ENCODE measurements around the gene XYLT1. TPM values are rescaled to one million over a fixed set of nuclear protein-coding genes. Genes with fewer than 3 reads are reported as not detected.
A peak's percentile ranks its signal among the peaks of the same experiment; 100 is the strongest.

The XYLT1 gene
- total RNA-seq, 1 experiment from 2014 or later, result 14.5 TPM

GRCh38 chr16:17391715-17392114, 79.0 kb downstream of the XYLT1 start:
- Histone ChIP-seq H2BK5ac (ENCODE audit: insufficient read length, low read length) (no peak overlapping the region), H3T11ph (ENCODE audit: low read length) (no peak overlapping the region), H2BK20ac (ENCODE audit: low read depth, low read length, poor library complexity, severe bottlenecking) (no peak overlapping the region), H4K91ac (ENCODE audit: insufficient read length, low read depth, low read length) (no peak overlapping the region), H3K27me3 (ENCODE audit: insufficient read depth, low read length) (no peaks in the 10 kb centered on the region), H3K9me3 (ENCODE audit: control insufficient read depth, low read depth, low read length) (no peaks in the 10 kb centered on the region), H3K4ac (ENCODE audit: low read depth, low read length) (no peak overlapping the region), H2AFZ (ENCODE audit: low read length) (no peak overlapping the region), H2AK5ac (ENCODE audit: insufficient read length, low read length) (no peak overlapping the region), H4K8ac (replicated peaks; ENCODE audit: insufficient read length, low read depth, low read length) (no peak overlapping the region), H4K5ac (ENCODE audit: insufficient read length, low read depth, low read length) (no peak overlapping the region), H2BK15ac (ENCODE audit: low read depth, low read length) (no peak overlapping the region), H3K79me1 (ENCODE audit: insufficient read depth, low read depth, low read length, poor library complexity, severe bottlenecking) (no peaks in the 10 kb centered on the region), H3K14ac (ENCODE audit: insufficient read depth, low read length) (no peak overlapping the region), H2BK120ac (ENCODE audit: low read depth, low read length, poor library complexity, severe bottlenecking) (no peak overlapping the region), H3K23me2 (ENCODE audit: insufficient read length, low read depth, low read length, poor library complexity, severe bottlenecking) (no peaks in the 10 kb centered on the region), H3K56ac (ENCODE audit: insufficient read length, low read depth, low read length) (no peak overlapping the region), H3K4me1 (ENCODE audit: insufficient read depth, low read length) (peaks cover 19% of the 10 kb centered on the region; the same call in 1 of the 2 replicates), H3K27ac (ENCODE audit: insufficient read length, low read depth, low read length) (no peak overlapping the region), H2BK12ac (ENCODE audit: insufficient read length, low read depth, low read length) (no peak overlapping the region), H3K18ac (ENCODE audit: insufficient read length, low read depth, low read length) (no peak overlapping the region), H4K20me1 (ENCODE audit: control insufficient read depth, insufficient read depth, insufficient read length) (peaks cover 3% of the 10 kb centered on the region), H3K4me2 (ENCODE audit: insufficient read depth, insufficient read length, low read length) (no peak overlapping the region), H3K23ac (ENCODE audit: insufficient read length, low read depth, low read length) (no peak overlapping the region), H3K9ac (ENCODE audit: extremely low read depth, insufficient read length, low read length) (no peak overlapping the region), H3K79me2 (ENCODE audit: insufficient read depth, low read length) (no peaks in the 10 kb centered on the region)
- no peak for DNase-seq
- no CpG with 5 or more reads among the region's 5 CpGs for WGBS (ENCODE audit: extremely low coverage, insufficient read length, low lambda C conversion rate)
- Mint-ChIP-seq H3K36me3 (ENCODE audit: insufficient read depth in 1 of 3, low read depth in 3 of 3) (peaks cover 0 to 4% (median 0%) of the 10 kb centered on the region in 3 experiments; a peak in 1 of 7 replicates), H3K27ac (peak overlapping the region in 2 of 3 experiments; percentile 6 to 15; a peak in 1 of 7 replicates), H3K27me3 (ENCODE audit: low read depth) (no peaks in the 10 kb centered on the region; the same call in 1 of the 2 replicates), H3K4me1 (peaks cover 81 to 84% of the 10 kb centered on the region in 2 experiments), H3K4me3 (no peak overlapping the region), H3K9me3 (no peaks in the 10 kb centered on the region)
- TF ChIP-seq, protein P1, sequence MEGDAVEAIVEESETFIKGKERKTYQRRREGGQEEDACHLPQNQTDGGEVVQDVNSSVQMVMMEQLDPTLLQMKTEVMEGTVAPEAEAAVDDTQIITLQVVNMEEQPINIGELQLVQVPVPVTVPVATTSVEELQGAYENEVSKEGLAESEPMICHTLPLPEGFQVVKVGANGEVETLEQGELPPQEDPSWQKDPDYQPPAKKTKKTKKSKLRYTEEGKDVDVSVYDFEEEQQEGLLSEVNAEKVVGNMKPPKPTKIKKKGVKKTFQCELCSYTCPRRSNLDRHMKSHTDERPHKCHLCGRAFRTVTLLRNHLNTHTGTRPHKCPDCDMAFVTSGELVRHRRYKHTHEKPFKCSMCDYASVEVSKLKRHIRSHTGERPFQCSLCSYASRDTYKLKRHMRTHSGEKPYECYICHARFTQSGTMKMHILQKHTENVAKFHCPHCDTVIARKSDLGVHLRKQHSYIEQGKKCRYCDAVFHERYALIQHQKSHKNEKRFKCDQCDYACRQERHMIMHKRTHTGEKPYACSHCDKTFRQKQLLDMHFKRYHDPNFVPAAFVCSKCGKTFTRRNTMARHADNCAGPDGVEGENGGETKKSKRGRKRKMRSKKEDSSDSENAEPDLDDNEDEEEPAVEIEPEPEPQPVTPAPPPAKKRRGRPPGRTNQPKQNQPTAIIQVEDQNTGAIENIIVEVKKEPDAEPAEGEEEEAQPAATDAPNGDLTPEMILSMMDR (conservative IDR thresholded peaks at IDR 0.05), result no peak

Measured in H9 (cell line).